NCI-H69 (cell line): ENCODE results near the gene NCKAP5L.
"Not testable (repeated sequence)": the region's sequence is repeated elsewhere in the genome, so short reads cannot be mapped to it uniquely, and the experiment has no call there.

Experiments
- DNase-seq: peaks from one replicate; lab custom pipeline; 2025; lab: John Stamatoyannopoulos, UW

NCKAP5L gene

DNA sequence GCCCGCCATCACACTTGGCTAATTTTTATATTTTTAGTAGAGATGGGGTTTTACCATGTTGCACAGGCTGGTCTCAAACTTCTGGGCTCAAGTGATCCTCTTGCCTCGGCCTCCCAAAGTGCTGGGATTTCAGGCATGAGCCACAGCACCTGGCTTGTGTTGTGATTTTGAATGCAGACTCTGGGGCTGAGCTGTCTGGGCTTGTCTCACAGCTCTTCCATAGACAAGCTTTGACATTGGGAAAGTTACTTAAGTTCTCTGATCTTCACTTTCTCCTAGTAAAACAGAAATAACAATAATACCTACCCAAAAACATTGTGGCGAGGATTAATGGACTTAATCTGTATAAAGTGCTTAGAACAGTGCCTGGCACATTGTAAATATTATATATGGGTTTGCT, 50.9 kb downstream of the NCKAP5L start:
- no peak for DNase-seq

DNA sequence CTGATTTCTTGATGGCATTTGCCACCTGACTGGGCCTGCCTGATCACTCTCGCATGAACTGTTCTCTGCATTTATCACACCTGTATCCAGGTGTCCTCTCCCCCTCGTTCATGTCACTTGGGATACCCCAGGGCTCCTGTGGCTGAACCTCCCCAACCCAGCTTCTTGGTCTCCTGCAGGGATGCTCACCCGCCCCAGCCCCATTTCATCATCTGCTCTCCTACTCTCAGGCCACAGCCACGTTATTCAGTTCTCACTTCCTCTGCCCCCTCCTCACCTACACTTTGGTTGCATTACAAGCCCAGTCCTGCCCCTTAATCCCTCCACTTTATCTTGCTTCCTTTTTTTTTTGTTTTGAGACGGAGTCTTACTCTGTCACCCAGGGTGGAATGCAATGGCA, 51.4 kb downstream of the NCKAP5L start:
- DNase-seq = no peak

DNA sequence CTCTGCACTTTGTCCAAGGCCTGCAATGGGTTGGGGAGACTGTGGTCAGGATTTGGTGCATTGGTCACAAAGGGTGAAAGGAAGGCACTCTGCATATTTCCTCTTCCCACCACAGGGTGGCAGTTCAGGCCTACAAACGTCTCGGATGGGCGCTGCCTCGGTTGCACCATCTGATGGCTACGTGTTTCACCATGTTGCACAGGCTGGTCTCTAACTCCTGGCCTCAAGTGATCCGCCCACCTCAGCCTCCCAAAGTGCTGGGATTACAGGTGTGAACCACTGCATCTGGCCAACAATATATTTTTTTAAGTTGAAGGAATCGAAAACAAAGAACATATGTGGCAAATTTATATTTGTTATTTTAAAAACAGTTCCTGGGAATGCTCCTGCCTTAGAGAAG, 51.8 kb downstream of the NCKAP5L start:
- DNase-seq = peak; percentile 79

DNA sequence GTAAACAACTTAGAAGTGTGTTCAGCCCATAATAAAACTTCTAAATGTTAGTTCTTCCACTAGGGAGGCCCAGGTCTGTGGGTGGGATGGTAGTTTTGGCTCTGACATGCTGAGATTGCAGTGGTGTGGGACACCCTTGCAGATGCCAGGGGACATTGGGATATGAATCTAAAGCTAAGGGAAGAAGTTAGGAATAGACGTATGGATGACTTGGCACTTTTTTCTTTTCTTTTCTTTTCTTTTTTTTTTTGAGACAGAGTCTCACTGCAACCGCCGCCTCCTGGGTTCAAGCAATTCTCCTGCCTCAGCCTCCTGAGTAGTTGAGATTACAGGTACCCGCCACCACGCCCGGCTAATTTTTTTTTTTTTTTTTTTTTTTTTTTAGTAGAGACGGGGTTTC, 55.1 kb downstream of the NCKAP5L start:
- DNase-seq = not testable (repeated sequence)

DNA sequence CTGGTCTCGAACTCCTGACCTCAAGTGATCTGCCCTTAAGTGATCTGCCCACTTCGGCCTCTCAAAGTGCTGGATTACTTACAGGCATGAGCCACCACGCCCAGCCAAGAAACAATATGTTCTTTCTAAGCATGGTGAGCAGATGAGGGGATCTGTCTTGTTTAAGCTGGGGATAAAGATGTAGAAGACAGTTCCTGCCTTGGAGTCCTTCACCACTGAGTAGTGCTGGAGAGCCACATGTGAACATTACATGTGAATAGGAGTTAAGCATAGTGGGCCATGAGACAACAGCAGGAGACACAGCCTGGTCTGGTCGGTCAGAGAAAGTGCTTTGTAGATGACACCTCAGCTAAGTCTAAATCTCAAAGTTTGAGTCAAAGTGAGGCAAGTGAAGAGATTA, 60.9 kb downstream of the NCKAP5L start:
- DNase-seq = no peak

GRCh38 chr12:49766115-49766455, 62.1 kb downstream of the NCKAP5L start:
- DNase-seq = no peak

DNA sequence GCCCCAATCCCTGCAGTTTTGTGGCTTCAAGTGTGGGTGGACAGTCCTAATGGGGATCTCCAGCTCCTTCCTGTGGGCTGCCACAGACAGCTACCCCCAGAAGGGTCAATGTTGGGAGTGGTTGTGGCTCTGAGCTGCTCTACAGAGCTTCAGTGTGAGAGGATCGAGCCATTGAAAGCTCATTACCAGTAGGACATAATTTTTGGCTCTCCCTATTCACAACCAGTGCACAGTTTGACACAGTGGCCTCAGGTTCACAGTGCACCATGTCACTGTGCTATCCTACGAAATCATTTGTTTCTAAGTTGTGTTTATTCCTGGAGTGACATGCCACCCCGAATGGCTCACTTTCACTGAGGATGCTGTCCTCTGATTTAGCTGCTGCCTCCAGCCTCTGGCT, 64.1 kb downstream of the NCKAP5L start:
- DNase-seq = no peak

GRCh38 chr12:49763006-49763591, 65.1 kb downstream of the NCKAP5L start:
- peak; percentile 52 for DNase-seq

DNA sequence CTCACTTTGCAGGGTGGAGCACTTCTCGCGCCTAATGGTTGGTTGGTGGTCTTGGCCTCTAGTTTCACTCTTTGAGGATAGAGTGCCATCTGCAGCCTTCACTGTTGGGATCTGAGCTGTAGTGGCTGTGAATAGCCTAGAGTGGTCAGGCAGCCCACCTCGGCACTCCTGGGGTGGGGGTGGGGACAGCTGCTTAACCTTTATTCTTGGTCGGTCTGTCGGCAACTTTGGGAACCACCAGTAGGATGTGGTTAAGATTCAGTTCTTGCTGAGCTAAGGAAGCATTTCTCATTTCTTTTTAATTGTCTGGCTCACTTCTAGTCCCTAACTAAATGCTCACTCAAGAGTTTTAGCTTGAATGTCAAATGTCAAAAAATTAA, 65.8 kb downstream of the NCKAP5L start:
- no peak for DNase-seq

DNA sequence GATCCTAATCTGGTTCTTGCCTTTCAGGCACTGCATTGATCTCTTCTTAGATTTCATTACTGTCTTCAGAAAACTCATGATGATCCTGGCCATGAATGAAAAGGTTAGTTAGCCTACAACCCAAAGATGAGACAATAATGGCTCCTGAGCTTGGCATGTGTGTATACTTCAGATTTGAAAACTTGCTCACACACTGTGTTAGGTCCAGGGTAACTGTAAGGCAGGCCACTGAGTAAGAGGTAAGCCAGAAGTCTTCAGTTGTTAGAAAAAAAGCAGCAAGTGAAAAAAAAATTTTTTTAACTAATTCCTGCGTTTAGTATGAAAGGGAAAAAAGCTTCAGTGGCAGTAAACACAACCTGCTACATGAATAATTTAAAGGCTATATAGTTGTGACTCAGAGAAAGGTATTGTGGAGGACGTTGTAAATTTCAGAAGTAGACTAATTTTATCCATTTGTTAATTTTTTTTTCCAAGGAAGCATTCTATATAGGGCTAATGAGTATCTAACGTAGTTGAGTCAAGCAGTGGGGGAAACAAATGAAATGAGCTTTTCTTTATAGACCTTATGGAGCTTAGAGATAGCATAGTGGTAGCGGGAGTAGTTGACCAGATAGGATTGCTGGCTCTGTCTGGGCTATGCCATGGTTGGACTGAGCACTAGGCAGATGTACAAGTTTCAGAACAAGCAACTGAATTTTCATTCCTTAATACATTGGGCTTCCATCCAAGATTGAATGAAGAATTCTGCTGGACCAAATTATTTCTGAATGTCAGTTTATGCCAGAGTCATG, 66.3 kb downstream of the NCKAP5L start:
- DNase-seq = no peak

DNA sequence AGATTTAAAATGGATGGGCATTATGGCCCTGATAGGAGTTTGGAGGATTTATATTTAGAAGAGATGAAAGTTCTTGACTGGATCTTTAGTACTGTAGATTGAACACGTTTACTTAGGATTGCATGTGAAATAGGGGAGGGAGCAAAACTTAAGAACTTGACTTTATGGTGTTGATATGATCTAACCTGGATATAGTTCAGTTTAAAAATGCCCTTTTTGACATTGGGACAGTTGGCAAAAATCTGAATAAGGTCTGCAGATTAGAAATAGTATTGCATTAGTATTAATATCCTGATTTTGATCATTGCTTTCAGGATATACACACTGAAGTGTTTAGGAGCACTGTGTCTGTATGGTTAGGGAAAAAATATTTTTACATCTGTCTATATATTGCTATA, 77.2 kb downstream of the NCKAP5L start:
- no peak for DNase-seq

GRCh38 chr12:49750027-49750995, 77.9 kb downstream of the NCKAP5L start:
- peak; percentile 36 for DNase-seq

- DNase-seq = no peak
Measured at GRCh38 chr12:49748800-49749199, 79.4 kb downstream of the NCKAP5L start.

DNA sequence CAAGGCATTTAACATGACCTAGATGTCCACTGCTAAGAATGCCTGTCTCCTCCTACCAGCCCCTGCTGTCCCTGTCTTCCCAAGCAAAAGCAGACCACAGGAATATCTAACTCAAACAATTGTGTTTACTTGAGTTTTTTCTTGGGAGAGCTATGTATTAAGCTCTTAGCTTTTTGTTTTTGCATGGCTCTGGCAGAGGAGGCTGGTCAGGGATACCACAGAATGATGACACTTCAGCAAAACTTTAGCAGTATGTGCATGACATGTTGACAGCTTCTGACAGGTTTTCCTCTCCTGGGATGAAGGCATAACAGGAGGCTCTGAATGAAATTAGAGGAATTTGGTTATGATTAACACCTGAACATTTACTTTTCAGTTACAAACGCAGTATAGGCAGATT, 79.9 kb downstream of the NCKAP5L start:
- no peak for DNase-seq

DNA sequence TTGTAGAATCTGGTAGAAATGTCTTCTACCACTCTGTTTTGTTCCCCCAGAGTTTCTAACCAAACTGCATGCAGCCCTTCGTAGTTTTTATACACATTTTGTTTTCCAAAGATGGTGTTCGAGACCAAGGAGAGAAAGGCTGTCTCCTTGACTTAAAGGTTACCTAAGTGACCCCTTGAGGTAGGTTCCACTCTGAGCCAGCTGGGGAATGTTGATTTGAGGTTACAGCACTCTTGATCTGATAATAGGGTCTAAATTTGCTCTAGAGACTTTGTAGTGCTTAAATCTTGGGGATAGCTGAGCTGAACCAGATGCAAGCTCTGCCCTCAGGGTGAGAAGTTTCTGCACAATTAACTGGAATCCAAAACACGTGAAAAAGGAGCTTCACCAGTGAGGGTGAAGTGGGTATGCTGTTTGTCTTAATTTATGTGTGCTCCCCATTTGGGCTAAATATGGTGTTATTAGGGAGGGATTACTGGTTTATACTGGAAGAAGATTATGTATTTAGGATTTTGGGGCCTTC, 83.8 kb downstream of the NCKAP5L start:
- DNase-seq = no peak

DNA sequence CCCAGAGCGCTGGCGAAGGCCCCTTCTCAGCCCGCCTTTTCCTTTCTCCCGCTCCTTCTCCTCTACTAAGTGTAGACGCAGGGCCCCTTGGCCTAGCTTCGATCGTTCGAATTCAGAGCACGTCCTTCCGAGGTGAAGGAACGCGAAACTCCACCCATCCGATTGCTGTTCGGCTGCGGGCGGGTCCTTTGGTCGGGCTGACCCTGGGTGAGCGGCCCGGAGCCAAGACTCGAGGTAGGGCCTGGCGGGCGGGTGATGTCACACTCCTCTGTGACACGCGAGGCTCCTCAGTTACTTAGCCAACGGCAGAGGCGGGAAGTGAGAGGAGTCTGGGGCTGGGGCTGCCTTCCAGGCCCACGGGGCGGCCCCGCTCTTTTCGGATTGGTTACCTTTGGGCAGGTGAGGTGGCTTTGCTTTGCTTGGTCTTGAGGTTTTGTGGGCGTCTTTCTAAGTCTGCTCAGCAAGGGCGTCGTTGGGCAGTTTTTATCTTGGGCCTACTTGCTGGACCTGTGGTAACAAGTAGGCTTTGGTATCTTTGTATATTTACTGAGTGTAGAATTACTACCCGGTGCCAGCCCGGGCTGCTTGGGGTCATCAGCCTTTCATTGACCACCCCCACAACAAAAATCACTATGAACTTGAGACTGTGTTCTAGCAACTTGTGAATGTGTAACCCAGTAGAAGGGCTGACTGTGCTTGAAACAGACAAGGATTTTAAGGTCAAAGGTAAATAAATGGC, 86.2 kb downstream of the NCKAP5L start:
- DNase-seq = peak; percentile 85
